Fibroblast of skin of right biceps (primary cell): ENCODE data around the gene MSMB.
"Not testable (repeated sequence)": the region's sequence is repeated elsewhere in the genome, so short reads cannot be mapped to it uniquely, and the experiment has no call there.

ENCODE experiments used
- DNase-seq: peaks from one replicate; pipeline ENCODE4 v3.0.0-alpha.2; 2013

Gene MSMB

GRCh38 chr10:46004963-46005362 is 41.1 kb downstream of the MSMB start:
- no peak for DNase-seq

- no peak for DNase-seq
Observed at GRCh38 chr10:46002916-46003693, 43.0 kb downstream of the MSMB start.

GRCh38 chr10:46002189-46002687 is 43.8 kb downstream of the MSMB start:
- not testable (repeated sequence) for DNase-seq

GRCh38 chr10:46001187-46001756 is 44.8 kb downstream of the MSMB start:
- DNase-seq = no peak

GRCh38 chr10:46000538-46000937 is 45.5 kb downstream of the MSMB start:
- DNase-seq = no peak

GRCh38 chr10:45999955-46000354 is 46.1 kb downstream of the MSMB start:
- not testable (repeated sequence) for DNase-seq

- DNase-seq = no peak
Observed at GRCh38 chr10:45997994-45998763, 47.9 kb downstream of the MSMB start.

- no peak for DNase-seq
Observed at GRCh38 chr10:45997557-45997956, 48.5 kb downstream of the MSMB start.

- DNase-seq = not testable (repeated sequence)
Observed at GRCh38 chr10:45985590-45985989, 60.5 kb downstream of the MSMB start.

- DNase-seq = not testable (repeated sequence)
Observed at GRCh38 chr10:45984473-45984872, 61.6 kb downstream of the MSMB start.

GRCh38 chr10:45983538-45984186 is 62.4 kb downstream of the MSMB start:
- peak; percentile 47 for DNase-seq
